HL-60 (cell line): ENCODE measurements around the gene SYCN.

Experiments
- DNase-seq, 2 experiments: peaks; one replicate each; pipeline ENCODE4 v3.0.0-alpha.2; 2010 to 2020; ENCODE audit warnings: low read depth in 1 of 2, low spot score in 1 of 2
- H3K27ac ChIP-seq: fragments of 250-450 bp; sonication (Bioruptor Pico); replicated peaks from 2 replicates; pipeline ENCODE4 v1.5.1; 2020; ENCODE audit warnings: mild to moderate bottlenecking, moderate library complexity
- H3K27me3 ChIP-seq: fragments of 250-450 bp; sonication (Bioruptor Pico); 2 replicates; pipeline ENCODE4 v1.5.1; 2021; ENCODE audit warnings: mild to moderate bottlenecking, moderate library complexity; ENCODE audit not compliant: insufficient read depth, poor library complexity, severe bottlenecking
- H3K4me3 ChIP-seq: replicated peaks from 2 replicates; pipeline ENCODE4 v1.5.1; 2011; ENCODE audit warnings: mild to moderate bottlenecking, control low read depth, low read length; ENCODE audit not compliant: insufficient read depth
- GABPA ChIP-seq: IDR thresholded peaks from 2 replicates; pipeline ENCODE4 v1.6.1; 2012; ENCODE audit warnings: low read depth
- POLR2AphosphoS5 ChIP-seq: IDR thresholded peaks from 2 replicates; pipeline ENCODE4 v1.6.1; 2012; ENCODE audit warnings: low read depth
- SPI1 ChIP-seq: IDR thresholded peaks from 2 replicates; pipeline ENCODE4 v1.6.1; 2012; ENCODE audit warnings: low read depth, mild to moderate bottlenecking, borderline replicate concordance
- TF ChIP-seq, protein P1 (sequence below): IDR thresholded peaks from one replicate; pipeline ENCODE4 v1.5.1; 2011; ENCODE audit warnings: low read length, control low read depth, inconsistent platforms; ENCODE audit not compliant: insufficient read depth
- TF ChIP-seq, protein P2 (sequence below): IDR thresholded peaks from 2 replicates; pipeline ENCODE4 v1.6.1; 2012; ENCODE audit warnings: low read depth; ENCODE audit not compliant: insufficient replicate concordance

Gene SYCN

DNA sequence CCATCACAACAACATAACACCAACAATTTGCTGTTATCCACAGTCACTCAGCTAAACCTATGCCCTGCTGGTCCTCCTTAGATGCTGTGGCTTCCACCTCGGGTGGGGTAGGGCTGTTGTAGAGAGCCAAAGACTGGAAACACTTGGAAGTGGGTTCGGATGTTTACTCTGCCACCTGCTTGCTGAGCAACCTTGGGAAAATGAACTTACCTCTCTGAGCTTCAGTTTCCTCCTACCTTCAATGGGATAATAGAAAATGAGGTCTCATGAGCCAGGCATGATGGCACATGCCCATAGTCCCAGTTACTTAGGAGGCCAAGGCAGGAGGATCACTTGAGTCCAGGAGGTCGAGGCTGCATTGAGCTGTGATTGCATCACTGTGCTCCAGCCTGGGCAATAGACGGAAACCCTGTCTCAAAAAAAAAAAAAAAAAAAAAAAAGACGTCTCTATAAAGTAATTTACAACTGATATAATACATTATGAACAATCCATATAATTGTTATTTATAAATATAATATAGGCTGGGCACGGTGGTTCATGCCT is 3.3 kb upstream of the SYCN start:
- Histone ChIP-seq H3K4me3 (no peak overlapping the region), H3K27ac (no peak overlapping the region), H3K27me3 (peaks cover 28% of the 10 kb centered on the region)
- TF ChIP-seq, protein P1, sequence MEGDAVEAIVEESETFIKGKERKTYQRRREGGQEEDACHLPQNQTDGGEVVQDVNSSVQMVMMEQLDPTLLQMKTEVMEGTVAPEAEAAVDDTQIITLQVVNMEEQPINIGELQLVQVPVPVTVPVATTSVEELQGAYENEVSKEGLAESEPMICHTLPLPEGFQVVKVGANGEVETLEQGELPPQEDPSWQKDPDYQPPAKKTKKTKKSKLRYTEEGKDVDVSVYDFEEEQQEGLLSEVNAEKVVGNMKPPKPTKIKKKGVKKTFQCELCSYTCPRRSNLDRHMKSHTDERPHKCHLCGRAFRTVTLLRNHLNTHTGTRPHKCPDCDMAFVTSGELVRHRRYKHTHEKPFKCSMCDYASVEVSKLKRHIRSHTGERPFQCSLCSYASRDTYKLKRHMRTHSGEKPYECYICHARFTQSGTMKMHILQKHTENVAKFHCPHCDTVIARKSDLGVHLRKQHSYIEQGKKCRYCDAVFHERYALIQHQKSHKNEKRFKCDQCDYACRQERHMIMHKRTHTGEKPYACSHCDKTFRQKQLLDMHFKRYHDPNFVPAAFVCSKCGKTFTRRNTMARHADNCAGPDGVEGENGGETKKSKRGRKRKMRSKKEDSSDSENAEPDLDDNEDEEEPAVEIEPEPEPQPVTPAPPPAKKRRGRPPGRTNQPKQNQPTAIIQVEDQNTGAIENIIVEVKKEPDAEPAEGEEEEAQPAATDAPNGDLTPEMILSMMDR = no peak
- TF ChIP-seq, protein P2, sequence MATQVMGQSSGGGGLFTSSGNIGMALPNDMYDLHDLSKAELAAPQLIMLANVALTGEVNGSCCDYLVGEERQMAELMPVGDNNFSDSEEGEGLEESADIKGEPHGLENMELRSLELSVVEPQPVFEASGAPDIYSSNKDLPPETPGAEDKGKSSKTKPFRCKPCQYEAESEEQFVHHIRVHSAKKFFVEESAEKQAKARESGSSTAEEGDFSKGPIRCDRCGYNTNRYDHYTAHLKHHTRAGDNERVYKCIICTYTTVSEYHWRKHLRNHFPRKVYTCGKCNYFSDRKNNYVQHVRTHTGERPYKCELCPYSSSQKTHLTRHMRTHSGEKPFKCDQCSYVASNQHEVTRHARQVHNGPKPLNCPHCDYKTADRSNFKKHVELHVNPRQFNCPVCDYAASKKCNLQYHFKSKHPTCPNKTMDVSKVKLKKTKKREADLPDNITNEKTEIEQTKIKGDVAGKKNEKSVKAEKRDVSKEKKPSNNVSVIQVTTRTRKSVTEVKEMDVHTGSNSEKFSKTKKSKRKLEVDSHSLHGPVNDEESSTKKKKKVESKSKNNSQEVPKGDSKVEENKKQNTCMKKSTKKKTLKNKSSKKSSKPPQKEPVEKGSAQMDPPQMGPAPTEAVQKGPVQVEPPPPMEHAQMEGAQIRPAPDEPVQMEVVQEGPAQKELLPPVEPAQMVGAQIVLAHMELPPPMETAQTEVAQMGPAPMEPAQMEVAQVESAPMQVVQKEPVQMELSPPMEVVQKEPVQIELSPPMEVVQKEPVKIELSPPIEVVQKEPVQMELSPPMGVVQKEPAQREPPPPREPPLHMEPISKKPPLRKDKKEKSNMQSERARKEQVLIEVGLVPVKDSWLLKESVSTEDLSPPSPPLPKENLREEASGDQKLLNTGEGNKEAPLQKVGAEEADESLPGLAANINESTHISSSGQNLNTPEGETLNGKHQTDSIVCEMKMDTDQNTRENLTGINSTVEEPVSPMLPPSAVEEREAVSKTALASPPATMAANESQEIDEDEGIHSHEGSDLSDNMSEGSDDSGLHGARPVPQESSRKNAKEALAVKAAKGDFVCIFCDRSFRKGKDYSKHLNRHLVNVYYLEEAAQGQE = no peak
- no peak for TF ChIP-seq GABPA
- no peak for TF ChIP-seq POLR2AphosphoS5
- no peak for TF ChIP-seq SPI1
- no peak for DNase-seq

- no peak for DNase-seq
- H3K4me3 ChIP-seq = no peak overlapping the region
- H3K27me3 ChIP-seq = peaks cover 31% of the 10 kb centered on the region
- TF ChIP-seq, protein P2 = no peak
- no peak for TF ChIP-seq POLR2AphosphoS5
- TF ChIP-seq, protein P1 = no peak
- no peak for TF ChIP-seq SPI1
- TF ChIP-seq GABPA = no peak
- no peak overlapping the region for H3K27ac ChIP-seq
Observed at GRCh38 chr19:39206122-39206521, 2.1 kb upstream of the SYCN start.

GRCh38 chr19:39205449-39205764 is 1.3 kb upstream of the SYCN start:
- TF ChIP-seq GABPA (no peak), POLR2AphosphoS5 (no peak), SPI1 (no peak)
- TF ChIP-seq, protein P1 = no peak
- TF ChIP-seq, protein P2 = no peak
- H3K4me3 ChIP-seq = no peak overlapping the region
- DNase-seq = no peak
- no peak overlapping the region for H3K27ac ChIP-seq
- H3K27me3 ChIP-seq = peaks cover 38% of the 10 kb centered on the region
